Superior temporal gyrus (tissue), 1 donor: ENCODE data around the gene ISL2.

ENCODE experiments used
- DNase-seq: peaks from one replicate; pipeline ENCODE4 v3.0.0-alpha.2; 2016; ENCODE audit errors: extremely low spot score

The ISL2 gene

GRCh38 chr15:76327191-76328105 is 9.1 kb upstream of the ISL2 start:
- no peak for DNase-seq

GRCh38 chr15:76328106-76328696 is 8.4 kb upstream of the ISL2 start:
- DNase-seq: no peak

GRCh38 chr15:76328958-76329357 is 7.6 kb upstream of the ISL2 start:
- no peak for DNase-seq

DNA sequence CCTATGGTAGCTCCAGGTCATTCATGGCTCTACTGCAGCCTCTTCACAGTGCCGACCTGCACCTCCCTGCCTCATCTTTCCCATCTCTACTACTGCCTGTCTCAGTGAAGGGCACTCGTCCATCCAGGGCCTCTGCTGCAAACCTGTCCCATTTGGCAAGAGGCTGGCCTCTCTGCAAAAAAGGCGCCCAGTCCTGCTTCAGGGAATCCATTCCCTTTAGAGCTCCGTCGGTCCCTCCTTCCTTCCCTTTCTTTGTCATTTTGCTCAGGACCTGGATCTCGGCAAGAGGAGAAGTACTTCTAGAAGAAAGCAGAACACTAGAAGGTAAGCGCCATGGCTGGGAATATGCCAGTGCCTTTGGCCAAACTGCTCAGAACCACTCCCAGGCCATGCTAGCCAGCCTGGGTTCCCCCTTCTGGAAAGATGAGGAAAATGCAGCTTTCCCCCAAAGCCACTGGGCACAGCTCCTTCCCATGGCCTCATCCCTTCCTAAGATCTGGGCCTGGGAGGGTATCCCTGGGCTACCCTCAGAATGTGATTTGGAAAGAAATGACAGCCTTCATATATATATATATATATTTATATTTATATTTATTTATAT is 6.4 kb upstream of the ISL2 start:
- peak; percentile 39 for DNase-seq

GRCh38 chr15:76332796-76333195 is 3.8 kb upstream of the ISL2 start:
- no peak for DNase-seq

GRCh38 chr15:76333309-76333708 is 3.3 kb upstream of the ISL2 start:
- no peak for DNase-seq

DNA sequence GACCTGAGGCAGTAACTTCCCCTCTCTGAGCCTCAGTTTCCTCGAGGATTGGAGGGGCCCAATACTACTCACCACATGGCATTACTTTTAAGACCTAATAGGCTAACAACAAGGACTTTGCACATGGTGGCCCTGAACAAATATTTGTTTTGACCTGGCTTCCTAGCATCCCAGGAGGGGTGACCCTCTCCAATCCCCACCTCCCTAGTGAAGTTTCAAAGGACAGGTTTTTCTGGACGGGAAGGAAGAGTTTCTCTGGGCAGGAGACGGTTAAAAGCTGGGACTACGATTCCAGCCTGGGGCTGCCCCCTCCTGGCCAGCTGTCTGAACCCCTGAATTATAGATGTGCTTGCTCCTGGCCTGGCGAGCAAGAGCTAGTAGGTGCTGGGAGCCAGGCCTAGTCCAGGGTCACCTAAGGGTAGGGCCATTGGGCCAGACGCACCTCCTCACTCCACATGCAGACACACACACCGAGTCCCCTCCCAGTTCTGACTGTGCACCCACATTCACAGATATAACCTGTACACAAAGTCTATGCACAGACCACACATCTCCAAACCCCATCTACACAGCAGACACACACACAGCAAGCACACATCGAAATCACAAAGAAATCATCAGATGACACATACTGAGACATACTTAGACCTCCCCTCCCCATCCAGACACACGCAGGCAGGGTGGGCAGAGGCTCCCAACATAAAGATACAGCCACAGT is 2.7 kb upstream of the ISL2 start:
- no peak for DNase-seq

GRCh38 chr15:76334438-76335306 is 1.9 kb upstream of the ISL2 start:
- no peak for DNase-seq

- DNase-seq: no peak
Observed at GRCh38 chr15:76335307-76336253, 993 bp upstream of the ISL2 start.

- no peak for DNase-seq
Observed at GRCh38 chr15:76337059-76337695, 604 bp downstream of the ISL2 start.

- DNase-seq: no peak
Observed at GRCh38 chr15:76337696-76338485, 1.3 kb downstream of the ISL2 start.

DNA sequence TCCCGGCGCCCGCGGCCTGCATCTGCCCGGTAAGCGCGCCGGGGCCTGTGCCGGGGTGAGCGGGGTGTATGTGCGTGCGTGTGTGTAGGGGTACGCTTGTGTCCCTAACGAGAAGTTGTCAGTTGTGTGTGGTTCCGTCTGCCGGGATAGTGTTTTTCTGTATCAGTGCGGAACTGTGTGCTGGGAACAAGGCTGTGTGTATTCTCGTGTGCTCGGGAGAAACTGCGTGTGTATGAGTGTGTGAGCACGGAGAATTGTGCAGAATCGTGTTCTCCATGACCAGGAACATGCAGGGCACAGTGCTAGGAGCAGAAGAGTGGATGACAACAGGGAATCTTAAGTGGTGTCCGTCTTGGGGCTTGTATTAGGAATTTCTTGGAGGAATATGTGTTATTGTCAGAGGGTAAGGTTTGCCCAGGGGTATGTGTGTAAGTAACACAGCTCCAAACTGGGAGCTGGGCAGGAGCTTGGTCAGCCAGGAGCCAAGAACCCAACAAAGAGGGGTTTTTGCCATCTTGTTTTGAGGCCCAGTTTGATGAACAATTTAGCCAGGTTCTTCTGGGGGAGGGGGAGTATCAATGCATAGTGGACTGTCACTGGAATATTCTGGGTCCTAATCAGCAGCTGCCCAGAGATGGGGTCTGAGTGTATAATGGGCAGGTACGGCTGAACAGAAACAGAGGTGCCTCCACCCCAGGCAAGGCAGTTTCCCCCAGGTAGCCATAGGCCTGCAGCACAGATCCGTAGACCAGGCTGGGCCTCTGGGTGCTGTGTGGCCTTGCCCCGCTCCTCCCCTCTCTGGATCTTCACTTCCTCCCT is 2.1 kb downstream of the ISL2 start:
- DNase-seq: no peak

GRCh38 chr15:76339305-76340197 is 3.0 kb downstream of the ISL2 start:
- DNase-seq: no peak

- DNase-seq: no peak
Observed at GRCh38 chr15:76340198-76340802, 3.7 kb downstream of the ISL2 start.

GRCh38 chr15:76340803-76341365 is 4.3 kb downstream of the ISL2 start:
- no peak for DNase-seq
